GF-D8 (cell line): ENCODE data around the gene CHIT1.
"Not testable (repeated sequence)": the region's sequence is repeated elsewhere in the genome, so short reads cannot be mapped to it uniquely, and the experiment has no call there.

Source experiments
- DNase-seq: peaks from one replicate; lab custom pipeline; 2025; lab: John Stamatoyannopoulos, UW

The CHIT1 gene

GRCh38 chr1:203229471-203230135 is at the start of gene CHIT1:
Gene CHIT1, minus strand, starts transcription at chr1:203229673. Its CDS starts 37 bp downstream, at chr1:203229636.
- DNase-seq = no peak

DNA sequence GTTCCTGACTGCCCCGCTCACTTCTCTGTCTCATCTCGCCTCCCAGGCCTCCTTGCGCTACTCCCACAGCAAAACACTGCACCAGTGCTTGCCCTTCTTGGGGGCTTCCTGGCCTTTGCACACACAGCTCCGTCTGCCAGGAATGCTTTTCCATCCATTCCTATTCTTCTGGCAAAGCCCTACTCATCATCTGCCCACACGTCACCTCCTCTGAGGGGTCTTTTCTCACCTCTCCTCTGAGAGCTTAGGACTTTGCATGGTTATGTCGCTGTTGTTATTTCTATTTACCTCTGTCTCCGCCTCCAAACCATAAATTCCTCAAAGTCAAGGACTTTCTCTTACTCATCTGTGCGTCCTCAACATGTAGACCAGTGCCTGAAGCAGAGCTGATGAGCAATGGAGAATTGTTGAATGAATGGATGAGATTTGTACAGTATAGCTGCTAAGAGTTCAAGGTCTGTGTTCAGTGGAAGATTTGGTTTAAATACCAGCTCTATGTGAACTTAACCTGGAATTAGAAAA is 49.5 kb upstream of the CHIT1 start:
- no peak for DNase-seq

GRCh38 chr1:203278082-203278884 is 48.8 kb upstream of the CHIT1 start:
- DNase-seq = no peak

DNA sequence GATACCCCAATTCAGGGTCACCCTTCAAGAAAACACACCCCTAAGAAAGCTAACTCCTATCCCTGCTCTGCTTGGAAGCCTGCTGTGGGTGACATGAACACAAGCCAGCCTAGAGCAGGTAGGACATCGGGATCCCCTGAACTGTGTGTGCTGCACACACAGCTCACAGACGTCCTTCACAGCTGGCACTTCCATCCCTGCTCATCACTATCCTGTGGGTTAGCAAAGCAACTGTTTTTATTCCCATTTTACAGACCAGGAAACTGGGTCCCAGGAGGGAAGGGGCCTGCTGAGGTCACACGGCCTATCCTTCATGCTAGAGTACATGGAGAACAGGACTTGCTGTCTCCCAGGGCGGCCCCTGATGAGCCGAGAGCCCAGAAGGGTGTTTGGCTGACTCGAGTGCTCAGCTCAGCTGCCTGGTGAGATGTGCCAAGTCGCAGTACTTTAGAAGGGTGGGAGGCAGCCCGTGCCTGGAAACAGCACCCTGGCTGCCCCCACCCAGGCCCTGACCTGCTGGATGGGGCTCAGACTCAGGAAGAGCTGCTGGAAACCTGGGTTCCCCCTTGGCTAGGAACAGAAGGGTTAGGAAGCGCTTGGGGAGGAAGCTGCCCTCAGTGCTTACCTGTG is 47.6 kb upstream of the CHIT1 start:
- no peak for DNase-seq

- DNase-seq = no peak
Measured at GRCh38 chr1:203276408-203276807, 46.9 kb upstream of the CHIT1 start.

- DNase-seq = no peak
Measured at GRCh38 chr1:203275656-203276272, 46.3 kb upstream of the CHIT1 start.

DNA sequence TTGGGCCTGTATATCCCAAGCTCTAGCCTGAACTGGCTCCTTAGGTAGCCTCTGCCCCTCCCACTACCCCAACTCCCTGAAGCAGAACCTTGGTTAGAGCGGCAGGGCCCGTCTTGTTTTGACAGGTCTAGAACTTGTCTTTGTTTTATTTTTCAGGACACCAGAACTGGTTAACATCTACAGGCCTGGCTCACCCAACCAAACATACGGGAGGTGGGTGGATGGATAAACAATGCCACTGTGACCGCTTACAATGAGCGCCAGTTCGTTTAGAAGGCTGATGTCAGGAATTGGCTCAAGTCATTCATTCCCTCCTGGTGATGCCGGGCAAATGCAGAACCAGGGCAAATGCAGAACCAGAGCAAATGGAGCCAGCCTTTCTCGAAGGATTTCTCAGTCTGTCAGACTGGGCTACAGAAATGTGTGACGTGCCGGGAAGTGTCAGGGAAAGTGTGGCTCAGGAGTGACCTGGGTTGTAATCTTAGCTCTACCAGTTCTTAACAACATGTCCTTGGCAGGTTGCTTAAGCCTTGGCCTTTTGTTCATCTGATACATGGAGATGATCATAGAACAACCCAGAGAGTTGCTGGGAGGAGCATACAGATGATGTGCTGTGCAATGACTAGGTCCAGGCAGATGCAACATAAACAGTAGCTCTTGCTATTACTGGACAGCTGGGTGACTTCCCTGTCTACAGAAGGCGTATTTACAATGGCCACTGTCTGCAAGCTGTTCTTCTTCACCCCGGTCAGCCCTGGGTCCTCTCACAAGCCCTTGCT is 45.3 kb upstream of the CHIT1 start:
- DNase-seq = no peak

- peak; percentile 13 for DNase-seq
Measured at GRCh38 chr1:203273869-203274602, 44.6 kb upstream of the CHIT1 start.

DNA sequence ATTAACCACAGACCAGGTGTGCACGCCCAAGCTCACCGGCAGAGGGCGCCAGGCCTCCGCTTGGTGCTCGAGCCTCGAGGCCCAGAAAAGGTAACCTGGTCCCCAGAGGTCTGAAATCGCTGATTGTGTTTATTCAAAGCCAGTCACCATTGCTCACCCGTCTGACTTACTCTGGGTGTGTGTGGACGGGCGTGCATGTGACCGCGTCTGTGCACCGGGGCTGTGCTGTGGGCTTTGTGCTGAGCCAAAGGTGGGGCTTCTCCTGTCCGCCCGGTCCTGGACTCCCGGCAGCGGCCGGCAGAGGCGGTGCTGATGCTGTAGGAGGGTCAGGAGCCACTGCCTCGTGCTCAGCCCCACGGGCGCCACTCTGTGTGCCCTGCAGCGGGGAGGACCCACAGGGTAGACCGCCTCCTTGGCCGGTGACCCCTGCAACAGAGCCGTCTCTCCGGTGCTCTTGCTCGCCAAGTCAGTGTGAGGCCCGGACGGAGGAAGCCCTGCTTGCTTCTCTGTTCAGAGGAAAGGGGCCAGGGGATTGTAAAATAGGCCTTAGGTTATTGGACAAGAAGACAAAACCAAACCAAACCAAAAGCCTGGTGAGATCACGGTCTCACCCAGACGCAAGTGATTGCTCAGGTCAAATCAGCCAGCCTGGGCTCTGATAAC is 43.9 kb upstream of the CHIT1 start:
- peak; percentile 37 for DNase-seq

GRCh38 chr1:203272633-203273205 is 43.2 kb upstream of the CHIT1 start:
- DNase-seq = no peak

- DNase-seq = no peak
Measured at GRCh38 chr1:203271962-203272632, 42.6 kb upstream of the CHIT1 start.

DNA sequence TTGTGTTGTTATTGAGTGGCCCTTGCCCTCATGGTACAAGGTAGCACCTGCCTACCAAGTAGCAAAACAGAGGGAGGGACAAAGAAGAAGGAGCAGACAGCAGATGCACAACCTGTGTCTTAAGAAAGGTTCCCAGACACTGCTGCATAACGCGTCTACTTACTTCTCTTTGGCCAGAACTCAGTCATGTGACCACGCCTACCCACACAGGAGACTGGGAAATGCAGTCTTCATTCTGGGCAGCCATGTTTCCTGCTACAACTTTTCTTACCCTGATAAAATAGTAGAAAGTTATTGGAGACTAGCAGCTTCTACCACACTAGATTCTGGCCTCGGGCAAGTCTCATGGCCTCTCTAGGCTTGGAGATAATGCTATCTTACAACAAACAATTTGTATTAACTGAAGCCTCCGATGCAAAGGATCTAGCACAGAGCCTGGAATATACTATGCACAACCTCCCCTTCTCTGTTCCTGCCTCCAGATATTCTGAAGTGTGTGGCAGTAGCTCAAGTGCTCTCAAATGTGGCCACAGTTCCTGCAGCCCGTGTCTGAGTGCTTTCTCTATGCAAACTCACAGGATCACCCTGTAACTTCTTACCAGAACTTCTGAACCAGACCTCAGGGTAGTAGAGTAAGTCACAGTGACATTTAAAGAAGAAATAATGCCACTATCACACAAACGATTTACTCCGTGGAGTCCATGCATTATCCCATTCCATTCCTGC is 41.7 kb upstream of the CHIT1 start:
- DNase-seq = peak; percentile 59

DNA sequence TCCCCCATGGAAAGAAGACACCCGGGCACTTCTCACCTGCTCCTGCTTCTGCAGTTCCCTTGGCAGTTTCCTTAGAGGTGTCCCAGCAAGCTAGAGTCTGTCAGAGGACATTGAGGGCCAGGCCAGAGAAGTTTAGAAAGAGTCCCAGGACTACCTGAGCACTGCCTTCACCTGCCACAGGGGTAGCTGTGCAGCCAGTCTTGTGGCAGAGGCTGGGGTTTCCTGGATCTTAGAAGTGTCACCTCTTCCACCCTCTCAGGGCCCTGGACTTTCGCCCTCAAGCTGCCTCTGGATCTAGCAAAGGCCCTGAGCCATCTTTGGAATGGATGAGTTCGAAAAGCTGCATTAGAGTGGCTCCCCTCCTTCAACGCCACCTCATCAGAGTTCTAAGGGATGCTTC is 41.0 kb upstream of the CHIT1 start:
- no peak for DNase-seq

- DNase-seq = no peak
Measured at GRCh38 chr1:203269654-203270020, 40.2 kb upstream of the CHIT1 start.

DNA sequence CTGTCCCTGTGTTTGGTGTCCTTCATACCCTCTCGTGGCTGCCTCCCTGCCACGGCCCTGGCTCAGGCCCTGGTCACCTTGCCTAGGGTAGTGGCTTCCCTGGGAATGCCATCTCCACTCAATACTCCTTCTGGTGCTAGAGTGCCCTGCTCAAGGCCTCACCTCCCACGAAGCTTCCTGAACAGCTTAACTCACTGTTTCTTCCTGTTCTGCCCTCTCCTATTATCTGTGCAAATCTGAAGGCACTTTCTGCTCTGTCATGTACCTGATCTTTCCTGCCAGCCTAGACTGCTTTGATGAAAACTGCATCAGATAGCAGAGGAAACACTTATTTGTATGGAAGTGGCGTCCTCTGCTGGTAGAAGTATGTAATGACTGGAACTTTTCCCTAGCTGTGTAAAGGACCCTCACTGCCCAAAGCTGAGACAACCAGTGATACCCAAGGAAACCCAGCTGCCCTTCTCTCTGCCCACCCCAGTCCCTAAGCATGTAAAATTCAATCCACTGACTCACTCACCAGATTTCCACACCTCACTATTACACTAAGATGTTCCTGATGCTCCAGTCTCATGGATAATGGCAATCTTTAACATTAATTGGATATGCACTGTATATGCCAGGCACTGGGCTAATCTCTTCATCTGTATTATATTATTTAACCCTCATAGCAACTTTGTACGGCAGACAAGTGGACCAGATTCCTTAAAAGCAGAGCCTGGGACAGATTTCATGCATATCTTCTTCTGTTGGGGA is 39.6 kb upstream of the CHIT1 start:
- DNase-seq = peak; percentile 50

GRCh38 chr1:203267912-203268311 is 38.4 kb upstream of the CHIT1 start:
- DNase-seq = no peak

GRCh38 chr1:203267347-203267846 is 37.9 kb upstream of the CHIT1 start:
- DNase-seq = peak; percentile 62

GRCh38 chr1:203266140-203266539 is 36.7 kb upstream of the CHIT1 start:
- not testable (repeated sequence) for DNase-seq
